NB4 (cell line): ENCODE measurements around the gene INPP5A.

Source experiments
- POLR2A ChIP-seq: IDR thresholded peaks from 2 replicates; pipeline ENCODE4 v1.6.1; 2011; ENCODE audit warnings: mild to moderate bottlenecking; ENCODE audit not compliant: insufficient read length; ENCODE audit errors: extremely low read depth
- TF ChIP-seq, protein P1 (sequence below): IDR thresholded peaks from one replicate; pipeline ENCODE4 v1.5.1; 2012; ENCODE audit warnings: low read depth, low read length
- TF ChIP-seq, protein P2 (sequence below): IDR thresholded peaks from 2 replicates; pipeline ENCODE4 v1.6.1; 2011; ENCODE audit warnings: low read depth, low read length

DNA sequence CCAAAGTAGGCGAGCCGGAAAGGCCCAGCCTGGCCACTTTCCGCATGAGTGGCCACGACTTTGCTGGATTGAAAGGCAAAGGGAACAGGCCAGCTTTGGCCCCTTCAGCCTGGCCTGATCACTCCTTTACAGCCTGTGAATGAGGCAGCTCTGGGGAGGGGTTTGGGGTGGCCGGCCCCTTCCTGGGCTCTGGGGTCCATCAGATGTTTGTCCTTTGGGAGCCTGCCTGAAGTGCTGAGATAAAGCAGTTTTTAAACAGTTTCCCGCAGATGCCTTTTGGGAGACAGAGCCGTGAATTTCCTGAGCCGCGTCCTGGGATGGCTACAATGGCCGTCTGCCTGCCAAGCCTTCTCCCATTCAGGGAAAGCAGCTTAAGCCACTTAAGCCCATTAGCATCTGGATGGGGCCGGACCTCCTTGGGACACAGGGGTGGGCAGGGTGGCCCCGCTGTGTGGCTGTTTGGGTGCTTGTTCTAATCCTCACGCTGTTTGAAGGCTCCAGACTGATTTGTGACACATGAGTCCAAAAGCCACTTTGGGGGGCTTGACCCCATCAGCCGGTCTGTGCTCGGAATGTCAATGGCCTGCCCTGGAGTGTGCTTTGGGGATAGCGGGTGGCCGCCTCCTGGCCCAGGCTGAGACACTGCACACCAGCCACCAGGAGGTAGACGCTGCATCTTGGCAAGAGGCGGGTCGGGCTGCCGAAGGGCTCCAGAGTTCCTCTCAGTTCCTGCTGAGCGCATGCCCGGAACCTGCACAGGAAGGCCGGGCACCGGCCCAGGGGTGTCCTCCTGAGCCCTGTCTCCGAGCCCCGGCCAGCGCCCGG is 209.4 kb downstream of the INPP5A start:
- TF ChIP-seq, protein P1, sequence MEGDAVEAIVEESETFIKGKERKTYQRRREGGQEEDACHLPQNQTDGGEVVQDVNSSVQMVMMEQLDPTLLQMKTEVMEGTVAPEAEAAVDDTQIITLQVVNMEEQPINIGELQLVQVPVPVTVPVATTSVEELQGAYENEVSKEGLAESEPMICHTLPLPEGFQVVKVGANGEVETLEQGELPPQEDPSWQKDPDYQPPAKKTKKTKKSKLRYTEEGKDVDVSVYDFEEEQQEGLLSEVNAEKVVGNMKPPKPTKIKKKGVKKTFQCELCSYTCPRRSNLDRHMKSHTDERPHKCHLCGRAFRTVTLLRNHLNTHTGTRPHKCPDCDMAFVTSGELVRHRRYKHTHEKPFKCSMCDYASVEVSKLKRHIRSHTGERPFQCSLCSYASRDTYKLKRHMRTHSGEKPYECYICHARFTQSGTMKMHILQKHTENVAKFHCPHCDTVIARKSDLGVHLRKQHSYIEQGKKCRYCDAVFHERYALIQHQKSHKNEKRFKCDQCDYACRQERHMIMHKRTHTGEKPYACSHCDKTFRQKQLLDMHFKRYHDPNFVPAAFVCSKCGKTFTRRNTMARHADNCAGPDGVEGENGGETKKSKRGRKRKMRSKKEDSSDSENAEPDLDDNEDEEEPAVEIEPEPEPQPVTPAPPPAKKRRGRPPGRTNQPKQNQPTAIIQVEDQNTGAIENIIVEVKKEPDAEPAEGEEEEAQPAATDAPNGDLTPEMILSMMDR: no peak
- no peak for TF ChIP-seq POLR2A
- TF ChIP-seq, protein P2, sequence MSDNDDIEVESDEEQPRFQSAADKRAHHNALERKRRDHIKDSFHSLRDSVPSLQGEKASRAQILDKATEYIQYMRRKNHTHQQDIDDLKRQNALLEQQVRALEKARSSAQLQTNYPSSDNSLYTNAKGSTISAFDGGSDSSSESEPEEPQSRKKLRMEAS: no peak
